Liver (tissue), 9 donors: ENCODE measurements around the gene STX7. TPM values are rescaled to one million over a fixed set of nuclear protein-coding genes. Genes with fewer than 3 reads are reported as not detected.

Experiments
- DNase-seq: peaks from one replicate; pipeline ENCODE4 v3.0.0-alpha.2; 2017; ENCODE audit warnings: low spot score
- H3K27ac ChIP-seq, 2 donors: one replicate each; pipeline ENCODE4 v1.7.0; 2013; ENCODE audit warnings: inconsistent platforms in 2 of 2, low read length in 2 of 2, control low read depth in 1 of 2, low read depth in 1 of 2, mild to moderate bottlenecking in 1 of 2
- H3K27me3 ChIP-seq, 4 donors: one replicate each; pipeline versions ENCODE4 v1.6.1 to v1.7.0; 2013; ENCODE audit warnings: low read length in 3 of 4, inconsistent platforms in 1 of 4, mild to moderate bottlenecking in 1 of 4, moderate library complexity in 1 of 4; ENCODE audit not compliant: control insufficient read depth in 4 of 4, insufficient read depth in 4 of 4
- H3K36me3 ChIP-seq, 4 donors: one replicate each; pipeline versions ENCODE4 v1.6.1 to v1.7.0; 2013; ENCODE audit warnings: low read length in 3 of 4, mild to moderate bottlenecking in 3 of 4, low read depth in 1 of 4, moderate library complexity in 1 of 4; ENCODE audit not compliant: control insufficient read depth in 4 of 4, insufficient read depth in 3 of 4
- H3K4me1 ChIP-seq, 4 donors: one replicate each; pipeline versions ENCODE4 v1.6.1 to v1.7.0; 2013; ENCODE audit warnings: low read length in 3 of 4, mild to moderate bottlenecking in 3 of 4, moderate library complexity in 1 of 4; ENCODE audit not compliant: control insufficient read depth in 4 of 4, insufficient read depth in 4 of 4
- H3K4me3 ChIP-seq, 3 donors: one replicate each; pipeline versions ENCODE4 v1.6.1 to v1.7.0; 2013; ENCODE audit warnings: low read length in 3 of 3, control low read depth in 1 of 3, low read depth in 1 of 3, mild to moderate bottlenecking in 1 of 3
- H3K9ac ChIP-seq, 2 donors: one replicate each; pipeline ENCODE4 v1.7.0; 2013; ENCODE audit warnings: low read length in 2 of 2, mild to moderate bottlenecking in 2 of 2, moderate library complexity in 2 of 2, control low read depth in 1 of 2, low read depth in 1 of 2
- H3K9me3 ChIP-seq, 4 donors: one replicate each; pipeline versions ENCODE4 v1.6.1 to v1.7.0; 2013; ENCODE audit warnings: low read length in 3 of 4; ENCODE audit not compliant: control insufficient read depth in 4 of 4
- EGR1 ChIP-seq, 2 donors: IDR thresholded peaks; 2 replicates each; pipeline ENCODE4 v1.6.1; 2016 to 2018; ENCODE audit warnings: antibody characterized with exemption in 2 of 2, low read depth in 2 of 2
- FOXA1 ChIP-seq: IDR thresholded peaks from 2 replicates; pipeline ENCODE4 v1.6.1; 2016; ENCODE audit warnings: antibody characterized with exemption
- FOXA2 ChIP-seq: IDR thresholded peaks from 2 replicates; pipeline ENCODE4 v1.6.1; 2016; ENCODE audit warnings: antibody characterized with exemption
- GABPA ChIP-seq, 2 donors: IDR thresholded peaks in 1 of 2; conservative IDR thresholded peaks in 1 of 2; 2 replicates each; pipeline ENCODE4 v1.6.1; 2016; ENCODE audit warnings: antibody characterized with exemption in 2 of 2, mild to moderate bottlenecking in 1 of 2, moderate library complexity in 1 of 2
- HNF4A ChIP-seq, 2 donors: conservative IDR thresholded peaks; 2 replicates each; pipeline ENCODE4 v1.6.1; 2016; ENCODE audit warnings: antibody characterized with exemption in 2 of 2, mild to moderate bottlenecking in 2 of 2
- HNF4G ChIP-seq: IDR thresholded peaks from 2 replicates; pipeline ENCODE4 v1.6.1; 2016; ENCODE audit warnings: antibody characterized with exemption
- JUND ChIP-seq, 2 donors: IDR thresholded peaks; 2 replicates each; pipeline ENCODE4 v1.6.1; 2016; ENCODE audit warnings: antibody characterized with exemption in 2 of 2
- NR2F2 ChIP-seq: IDR thresholded peaks from 2 replicates; pipeline ENCODE4 v1.6.1; 2016; ENCODE audit warnings: antibody characterized with exemption
- RAD21 ChIP-seq, 2 donors: IDR thresholded peaks; 2 replicates each; pipeline ENCODE4 v1.6.1; 2016; ENCODE audit warnings: antibody characterized with exemption in 2 of 2, mild to moderate bottlenecking in 2 of 2
- RXRA ChIP-seq, 2 donors: IDR thresholded peaks; 2 replicates each; pipeline ENCODE4 v1.6.1; 2017 to 2018; ENCODE audit warnings: antibody characterized with exemption in 2 of 2, mild to moderate bottlenecking in 1 of 2
- SP1 ChIP-seq: IDR thresholded peaks from 2 replicates; pipeline ENCODE4 v1.6.1; 2018; ENCODE audit warnings: antibody characterized with exemption, mild to moderate bottlenecking
- TAF1 ChIP-seq: conservative IDR thresholded peaks from 2 replicates; pipeline ENCODE4 v1.6.1; 2016; ENCODE audit warnings: antibody characterized with exemption, mild to moderate bottlenecking
- YY1 ChIP-seq: IDR thresholded peaks from 2 replicates; pipeline ENCODE4 v1.6.1; 2016; ENCODE audit warnings: antibody characterized with exemption, mild to moderate bottlenecking
- WGBS: extraction: QIAGEN DNeasy Blood & Tissue Kit; methylation state at CpG from one replicate; pipeline ENCODE4 v1.1.7; 2013; 5-methylcytosine and 5-hydroxymethylcytosine counted together
- polyA plus RNA-seq, 2 donors: library from polyadenylated mRNA; stranded (reverse) in 1 of 2; unstranded in 1 of 2; fragments of 200-250 nt in 1 of 2; fragments of >200 nt in 1 of 2; fragmentation: Nextera tagmentation in 1 of 2; extraction: Ambion mirVana in 1 of 2; gene quantifications; one replicate each; pipeline versions ENCODE4 v1.2.1 to v1.2.3, GENCODE V29; 2013 to 2015
- total RNA-seq, 2 donors: library from RNA; depleted of rRNA; stranded (reverse); fragments of >200 nt; gene quantifications; one replicate each; pipeline ENCODE4 v1.2.3, GENCODE V29; 2014
- TF ChIP-seq, protein P1 (sequence below): IDR thresholded peaks from 2 replicates; pipeline ENCODE4 v1.6.1; 2016; ENCODE audit warnings: antibody characterized with exemption, mild to moderate bottlenecking
- TF ChIP-seq, protein P2 (sequence below): IDR thresholded peaks from 2 replicates; pipeline ENCODE4 v1.6.1; 2016; ENCODE audit warnings: antibody characterized with exemption
- TF ChIP-seq, protein P3 (sequence below): fragments of 150-350 bp; IDR thresholded peaks from 2 replicates; pipeline ENCODE4 v1.5.1; 2017; ENCODE audit warnings: improper control_type of control experiment, low read depth, low read length; ENCODE audit not compliant: missing input control
- TF ChIP-seq, protein P4 (sequence below): IDR thresholded peaks from 2 replicates; pipeline ENCODE4 v1.6.1; 2016; ENCODE audit warnings: antibody characterized with exemption
- TF ChIP-seq, protein P5 (sequence below): IDR thresholded peaks from 2 replicates; pipeline ENCODE4 v1.6.1; 2016; ENCODE audit warnings: antibody characterized with exemption
- donor health status: healthy.
- donor health status: healthy.
- donor health status: healthy.
- donor health status: healthy.
- donor health status: healthy.

STX7 gene
- total and polyA plus RNA-seq, 4 donors, result 7.5 to 20.0 (median 14.3) TPM

DNA sequence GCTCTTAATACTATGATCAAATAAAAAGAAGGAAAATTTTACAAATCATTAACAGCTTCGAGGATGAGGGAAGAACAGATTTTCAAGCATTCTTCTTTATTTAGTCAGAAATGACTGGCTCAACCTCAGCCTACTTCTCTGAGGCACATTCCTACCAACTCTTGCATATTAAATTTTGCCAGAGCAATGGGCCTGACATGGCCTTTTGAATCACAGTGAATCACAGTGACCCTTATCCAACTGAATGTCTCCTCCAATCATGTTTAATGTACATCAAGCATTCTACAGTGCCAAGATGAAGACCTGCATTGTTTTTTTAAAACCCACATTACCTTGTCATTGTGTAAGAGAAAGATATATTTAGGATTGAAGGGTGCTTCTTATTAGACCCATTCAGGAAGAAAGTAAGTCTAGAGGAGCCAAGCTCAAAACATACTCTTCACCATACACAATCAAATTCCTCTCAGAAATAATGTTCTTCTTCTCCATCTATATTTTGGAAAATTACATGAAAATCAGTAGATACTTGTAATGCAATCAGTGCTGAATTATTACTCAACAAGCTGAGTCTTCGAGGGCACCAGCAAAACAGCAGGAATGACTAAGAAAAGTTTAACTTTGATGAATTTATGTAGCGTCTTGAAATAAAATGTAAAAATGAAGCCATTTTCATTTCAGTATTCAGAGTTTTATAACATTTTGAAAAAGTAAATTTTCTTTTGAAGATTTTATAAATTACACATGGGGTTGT lies 67.5 kb downstream of the STX7 start:
- no peak overlapping the region for H3K27ac ChIP-seq
- no peaks in the 10 kb centered on the region for H3K4me1 ChIP-seq
- WGBS, result 96% methylated on average over 3 of the region's 3 CpGs
- H3K4me3 ChIP-seq, result no peak overlapping the region
- H3K9ac ChIP-seq, result no peak overlapping the region
- H3K27me3 ChIP-seq, result no peaks in the 10 kb centered on the region
- no peak for DNase-seq
- peaks cover 0 to 8% (median 6%) of the 10 kb centered on the region in 4 donors for H3K9me3 ChIP-seq
- TF ChIP-seq RAD21 (IDR thresholded peaks at IDR 0.05) (no peak), TAF1 (no peak), EGR1 (IDR thresholded peaks at IDR 0.05; ENCODE audit: low read depth in 2 of 2) (no peak), FOXA2 (no peak), JUND (IDR thresholded peaks at IDR 0.05) (no peak), FOXA1 (no peak), YY1 (no peak), HNF4A (conservative IDR thresholded peaks at IDR 0.05) (no peak), SP1 (no peak), NR2F2 (no peak), HNF4G (no peak), GABPA (IDR thresholded peaks at IDR 0.05 in 1 of 2, conservative IDR thresholded peaks at IDR 0.05 in 1 of 2) (no peak), RXRA (IDR thresholded peaks at IDR 0.05) (no peak)
- TF ChIP-seq, protein P1, sequence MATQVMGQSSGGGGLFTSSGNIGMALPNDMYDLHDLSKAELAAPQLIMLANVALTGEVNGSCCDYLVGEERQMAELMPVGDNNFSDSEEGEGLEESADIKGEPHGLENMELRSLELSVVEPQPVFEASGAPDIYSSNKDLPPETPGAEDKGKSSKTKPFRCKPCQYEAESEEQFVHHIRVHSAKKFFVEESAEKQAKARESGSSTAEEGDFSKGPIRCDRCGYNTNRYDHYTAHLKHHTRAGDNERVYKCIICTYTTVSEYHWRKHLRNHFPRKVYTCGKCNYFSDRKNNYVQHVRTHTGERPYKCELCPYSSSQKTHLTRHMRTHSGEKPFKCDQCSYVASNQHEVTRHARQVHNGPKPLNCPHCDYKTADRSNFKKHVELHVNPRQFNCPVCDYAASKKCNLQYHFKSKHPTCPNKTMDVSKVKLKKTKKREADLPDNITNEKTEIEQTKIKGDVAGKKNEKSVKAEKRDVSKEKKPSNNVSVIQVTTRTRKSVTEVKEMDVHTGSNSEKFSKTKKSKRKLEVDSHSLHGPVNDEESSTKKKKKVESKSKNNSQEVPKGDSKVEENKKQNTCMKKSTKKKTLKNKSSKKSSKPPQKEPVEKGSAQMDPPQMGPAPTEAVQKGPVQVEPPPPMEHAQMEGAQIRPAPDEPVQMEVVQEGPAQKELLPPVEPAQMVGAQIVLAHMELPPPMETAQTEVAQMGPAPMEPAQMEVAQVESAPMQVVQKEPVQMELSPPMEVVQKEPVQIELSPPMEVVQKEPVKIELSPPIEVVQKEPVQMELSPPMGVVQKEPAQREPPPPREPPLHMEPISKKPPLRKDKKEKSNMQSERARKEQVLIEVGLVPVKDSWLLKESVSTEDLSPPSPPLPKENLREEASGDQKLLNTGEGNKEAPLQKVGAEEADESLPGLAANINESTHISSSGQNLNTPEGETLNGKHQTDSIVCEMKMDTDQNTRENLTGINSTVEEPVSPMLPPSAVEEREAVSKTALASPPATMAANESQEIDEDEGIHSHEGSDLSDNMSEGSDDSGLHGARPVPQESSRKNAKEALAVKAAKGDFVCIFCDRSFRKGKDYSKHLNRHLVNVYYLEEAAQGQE, result no peak
- TF ChIP-seq, protein P2, sequence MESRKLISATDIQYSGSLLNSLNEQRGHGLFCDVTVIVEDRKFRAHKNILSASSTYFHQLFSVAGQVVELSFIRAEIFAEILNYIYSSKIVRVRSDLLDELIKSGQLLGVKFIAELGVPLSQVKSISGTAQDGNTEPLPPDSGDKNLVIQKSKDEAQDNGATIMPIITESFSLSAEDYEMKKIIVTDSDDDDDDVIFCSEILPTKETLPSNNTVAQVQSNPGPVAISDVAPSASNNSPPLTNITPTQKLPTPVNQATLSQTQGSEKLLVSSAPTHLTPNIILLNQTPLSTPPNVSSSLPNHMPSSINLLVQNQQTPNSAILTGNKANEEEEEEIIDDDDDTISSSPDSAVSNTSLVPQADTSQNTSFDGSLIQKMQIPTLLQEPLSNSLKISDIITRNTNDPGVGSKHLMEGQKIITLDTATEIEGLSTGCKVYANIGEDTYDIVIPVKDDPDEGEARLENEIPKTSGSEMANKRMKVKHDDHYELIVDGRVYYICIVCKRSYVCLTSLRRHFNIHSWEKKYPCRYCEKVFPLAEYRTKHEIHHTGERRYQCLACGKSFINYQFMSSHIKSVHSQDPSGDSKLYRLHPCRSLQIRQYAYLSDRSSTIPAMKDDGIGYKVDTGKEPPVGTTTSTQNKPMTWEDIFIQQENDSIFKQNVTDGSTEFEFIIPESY, result no peak
- TF ChIP-seq, protein P3, sequence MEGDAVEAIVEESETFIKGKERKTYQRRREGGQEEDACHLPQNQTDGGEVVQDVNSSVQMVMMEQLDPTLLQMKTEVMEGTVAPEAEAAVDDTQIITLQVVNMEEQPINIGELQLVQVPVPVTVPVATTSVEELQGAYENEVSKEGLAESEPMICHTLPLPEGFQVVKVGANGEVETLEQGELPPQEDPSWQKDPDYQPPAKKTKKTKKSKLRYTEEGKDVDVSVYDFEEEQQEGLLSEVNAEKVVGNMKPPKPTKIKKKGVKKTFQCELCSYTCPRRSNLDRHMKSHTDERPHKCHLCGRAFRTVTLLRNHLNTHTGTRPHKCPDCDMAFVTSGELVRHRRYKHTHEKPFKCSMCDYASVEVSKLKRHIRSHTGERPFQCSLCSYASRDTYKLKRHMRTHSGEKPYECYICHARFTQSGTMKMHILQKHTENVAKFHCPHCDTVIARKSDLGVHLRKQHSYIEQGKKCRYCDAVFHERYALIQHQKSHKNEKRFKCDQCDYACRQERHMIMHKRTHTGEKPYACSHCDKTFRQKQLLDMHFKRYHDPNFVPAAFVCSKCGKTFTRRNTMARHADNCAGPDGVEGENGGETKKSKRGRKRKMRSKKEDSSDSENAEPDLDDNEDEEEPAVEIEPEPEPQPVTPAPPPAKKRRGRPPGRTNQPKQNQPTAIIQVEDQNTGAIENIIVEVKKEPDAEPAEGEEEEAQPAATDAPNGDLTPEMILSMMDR, result no peak
- TF ChIP-seq, protein P4, sequence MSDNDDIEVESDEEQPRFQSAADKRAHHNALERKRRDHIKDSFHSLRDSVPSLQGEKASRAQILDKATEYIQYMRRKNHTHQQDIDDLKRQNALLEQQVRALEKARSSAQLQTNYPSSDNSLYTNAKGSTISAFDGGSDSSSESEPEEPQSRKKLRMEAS, result no peak
- TF ChIP-seq, protein P5, sequence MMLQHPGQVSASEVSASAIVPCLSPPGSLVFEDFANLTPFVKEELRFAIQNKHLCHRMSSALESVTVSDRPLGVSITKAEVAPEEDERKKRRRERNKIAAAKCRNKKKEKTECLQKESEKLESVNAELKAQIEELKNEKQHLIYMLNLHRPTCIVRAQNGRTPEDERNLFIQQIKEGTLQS, result no peak
- no peaks in the 10 kb centered on the region for H3K36me3 ChIP-seq
